Stimulated activated CD8-positive, alpha-beta memory T cell treated with anti-CD3 and anti-CD28 coated beads, Interleukin-15, amount 100 ng/mL, for 4 hours (primary cell): ENCODE results near the gene NGFR.

Source experiments
- DNase-seq, 2 donors: peaks; one replicate each; pipeline ENCODE4 v3.0.0-alpha.2; 2020; ENCODE audit warnings: low read depth in 2 of 2

The NGFR gene

GRCh38 chr17:49469831-49470810 lies 25.0 kb upstream of the NGFR start:
- no peak for DNase-seq

GRCh38 chr17:49471089-49471683 lies 23.9 kb upstream of the NGFR start:
- DNase-seq, result no peak

GRCh38 chr17:49471769-49472168 lies 23.3 kb upstream of the NGFR start:
- no peak for DNase-seq

GRCh38 chr17:49472527-49472926 lies 22.6 kb upstream of the NGFR start:
- DNase-seq, result no peak

- DNase-seq, result no peak
Measured at GRCh38 chr17:49473900-49474751, 21.0 kb upstream of the NGFR start.

GRCh38 chr17:49477709-49478108 lies 17.4 kb upstream of the NGFR start:
- no peak for DNase-seq

- no peak for DNase-seq
Measured at GRCh38 chr17:49480836-49481615, 14.1 kb upstream of the NGFR start.

- no peak for DNase-seq
Measured at GRCh38 chr17:49482144-49482817, 12.8 kb upstream of the NGFR start.

- no peak for DNase-seq
Measured at GRCh38 chr17:49483599-49484509, 11.2 kb upstream of the NGFR start.

GRCh38 chr17:49484588-49484987 lies 10.5 kb upstream of the NGFR start:
- no peak for DNase-seq

GRCh38 chr17:49486012-49486641 lies 9.0 kb upstream of the NGFR start:
- no peak for DNase-seq

- no peak for DNase-seq
Measured at GRCh38 chr17:49487183-49487582, 7.9 kb upstream of the NGFR start.

- DNase-seq, result no peak
Measured at GRCh38 chr17:49488612-49489011, 6.5 kb upstream of the NGFR start.

- DNase-seq, result no peak
Measured at GRCh38 chr17:49489348-49489747, 5.7 kb upstream of the NGFR start.

- no peak for DNase-seq
Measured at GRCh38 chr17:49490276-49490675, 4.8 kb upstream of the NGFR start.

- DNase-seq, result no peak
Measured at GRCh38 chr17:49491192-49491769, 3.8 kb upstream of the NGFR start.

GRCh38 chr17:49494399-49494985 lies 601 bp upstream of the NGFR start:
- no peak for DNase-seq

GRCh38 chr17:49495842-49496182 lies 719 bp downstream of the NGFR start:
- DNase-seq, result no peak
